GM12891 (cell line): Measurements from ENCODE around the gene USP14.

ENCODE experiments used
- POLR2A ChIP-seq: IDR thresholded peaks from 2 replicates; pipeline ENCODE4 v1.6.1; 2011; ENCODE audit warnings: low read depth, low read length, control low read depth
- POLR2AphosphoS5 ChIP-seq: IDR thresholded peaks from 2 replicates; pipeline ENCODE4 v1.6.1; 2011; ENCODE audit warnings: low read depth, low read length, control low read depth
- POU2F2 ChIP-seq: IDR thresholded peaks from 2 replicates; pipeline ENCODE4 v1.6.1; 2011; ENCODE audit warnings: low read depth, mild to moderate bottlenecking, control low read depth, low read length, moderate library complexity
- TAF1 ChIP-seq: IDR thresholded peaks from 2 replicates; pipeline ENCODE4 v1.6.1; 2011; ENCODE audit warnings: low read depth, low read length, control low read depth

- no peak for TF ChIP-seq POLR2A
- TF ChIP-seq POLR2AphosphoS5 = no peak
- no peak for TF ChIP-seq POU2F2
- TF ChIP-seq TAF1 = no peak
Observed at GRCh38 chr18:154151-154550, 4.2 kb upstream of the USP14 start.
